DMS79 (cell line): ENCODE data around the gene CCDC92B.

Source experiments
- DNase-seq: peaks from one replicate; lab custom pipeline; 2025; lab: John Stamatoyannopoulos, UW

Gene CCDC92B

DNA sequence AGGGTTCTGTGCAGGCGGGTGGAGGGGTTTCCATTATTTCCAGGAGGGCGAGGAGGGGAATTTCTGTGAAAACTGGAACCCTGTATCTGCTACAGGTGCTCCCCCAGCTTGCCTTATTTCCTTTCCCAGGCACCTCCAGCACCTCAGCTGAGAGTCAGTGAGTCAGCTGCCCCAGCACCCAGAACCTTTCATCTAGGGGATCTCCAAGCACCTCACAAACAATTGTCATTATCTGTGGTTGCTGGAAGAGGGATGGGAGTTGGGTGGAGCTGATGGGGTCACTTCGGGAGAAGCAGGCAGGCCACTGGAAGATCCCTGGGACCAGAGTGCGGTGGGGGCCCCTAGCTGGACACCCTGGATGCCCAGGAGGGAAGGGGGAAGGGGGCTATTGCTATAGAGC, 27.8 kb downstream of the CCDC92B start:
- DNase-seq, result no peak

DNA sequence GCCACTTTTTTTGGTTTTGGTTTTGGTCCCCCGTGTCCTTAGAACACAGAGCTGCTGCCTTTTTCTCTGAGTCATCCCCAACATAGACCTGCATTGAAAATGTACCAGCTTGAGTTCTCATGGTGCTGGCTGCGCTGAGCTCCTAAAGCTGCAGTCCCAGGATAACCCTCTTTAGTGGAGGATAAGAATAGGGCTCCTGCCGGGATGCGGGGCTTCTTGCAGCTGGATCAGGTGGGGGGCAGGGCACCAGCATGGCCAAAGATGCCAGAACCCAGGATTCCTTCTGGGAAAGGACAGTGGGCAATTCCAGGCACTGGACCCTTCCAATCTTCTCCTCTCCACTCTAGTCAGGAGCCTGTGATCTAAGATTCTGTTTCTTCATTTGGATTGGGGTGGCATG, 29.6 kb downstream of the CCDC92B start:
- no peak for DNase-seq

DNA sequence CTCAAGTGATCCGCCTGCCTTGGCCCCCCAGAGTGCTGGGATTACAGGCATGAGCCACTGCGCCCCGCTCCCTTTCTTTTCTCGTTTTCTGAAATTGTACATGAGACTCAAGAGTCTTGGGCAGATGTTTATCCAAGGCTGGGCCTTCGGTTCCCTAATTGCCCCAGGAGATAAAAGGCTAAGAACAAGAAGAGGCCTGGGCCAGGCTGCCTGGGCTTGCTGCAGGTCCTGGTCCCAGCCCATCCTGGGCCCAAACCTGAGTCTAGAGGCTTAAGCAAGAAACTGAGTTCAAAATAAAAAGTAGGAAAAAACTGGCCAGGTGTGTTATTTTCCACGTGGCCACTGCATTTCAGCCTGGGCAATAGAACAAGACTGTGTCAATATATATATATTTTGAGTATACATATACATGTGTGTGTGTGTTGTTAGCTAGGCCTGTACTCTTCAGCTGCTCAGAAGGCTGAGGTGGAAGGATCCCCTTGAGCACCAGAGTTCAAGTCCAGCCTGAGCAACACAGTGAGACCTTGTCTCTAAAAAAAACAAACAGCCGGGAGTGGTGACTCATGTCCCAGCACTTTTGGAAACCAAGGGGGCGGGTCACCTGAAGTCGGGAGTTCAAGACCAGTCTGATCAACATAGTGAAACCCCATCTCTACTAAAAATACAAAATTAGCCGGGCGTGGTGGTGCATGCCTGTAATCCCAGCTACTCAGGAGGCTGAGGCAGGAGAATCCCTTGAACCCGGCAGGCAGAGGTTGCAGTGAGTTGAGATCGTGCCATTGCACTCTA, 31.1 kb downstream of the CCDC92B start:
- no peak for DNase-seq

DNA sequence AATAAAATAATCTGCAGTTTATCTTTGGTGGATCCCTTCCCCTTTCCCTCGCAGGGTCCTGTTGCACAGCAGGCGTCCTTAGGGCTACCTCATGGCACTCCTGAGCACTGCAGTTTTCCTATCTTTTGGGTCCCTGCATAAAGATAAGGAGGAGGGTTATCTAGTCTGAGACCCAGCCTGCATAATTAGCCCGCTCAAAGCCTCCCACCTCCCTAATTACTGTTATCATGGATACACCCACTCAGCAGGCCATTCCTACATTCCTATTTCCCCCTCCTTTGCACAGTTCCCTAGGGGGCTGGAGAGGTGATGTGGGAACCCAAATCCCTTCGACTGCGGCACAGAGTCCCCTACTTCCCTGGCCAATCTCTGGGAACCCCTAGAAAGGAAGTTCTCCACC, 32.8 kb downstream of the CCDC92B start:
- DNase-seq, result no peak

DNA sequence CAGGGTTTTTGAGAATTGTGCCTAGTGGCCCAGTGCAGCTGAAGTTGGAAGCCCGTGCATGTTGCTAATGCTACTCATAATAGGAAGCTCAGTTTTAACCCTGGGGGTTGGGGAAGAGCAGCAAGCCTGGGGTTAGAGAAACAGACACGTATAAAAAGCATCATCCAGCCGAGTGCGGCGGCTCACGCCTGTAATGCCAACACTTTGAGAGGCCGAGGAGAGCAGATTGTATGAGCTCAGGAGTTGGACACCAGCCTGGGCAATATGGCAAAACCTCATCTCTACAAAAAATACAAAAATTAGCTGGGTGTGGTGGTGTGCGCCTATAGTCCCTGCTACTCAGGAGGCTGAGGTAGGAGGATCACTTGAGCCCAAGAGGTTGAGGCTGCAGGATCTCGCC, 35.6 kb downstream of the CCDC92B start:
- no peak for DNase-seq

DNA sequence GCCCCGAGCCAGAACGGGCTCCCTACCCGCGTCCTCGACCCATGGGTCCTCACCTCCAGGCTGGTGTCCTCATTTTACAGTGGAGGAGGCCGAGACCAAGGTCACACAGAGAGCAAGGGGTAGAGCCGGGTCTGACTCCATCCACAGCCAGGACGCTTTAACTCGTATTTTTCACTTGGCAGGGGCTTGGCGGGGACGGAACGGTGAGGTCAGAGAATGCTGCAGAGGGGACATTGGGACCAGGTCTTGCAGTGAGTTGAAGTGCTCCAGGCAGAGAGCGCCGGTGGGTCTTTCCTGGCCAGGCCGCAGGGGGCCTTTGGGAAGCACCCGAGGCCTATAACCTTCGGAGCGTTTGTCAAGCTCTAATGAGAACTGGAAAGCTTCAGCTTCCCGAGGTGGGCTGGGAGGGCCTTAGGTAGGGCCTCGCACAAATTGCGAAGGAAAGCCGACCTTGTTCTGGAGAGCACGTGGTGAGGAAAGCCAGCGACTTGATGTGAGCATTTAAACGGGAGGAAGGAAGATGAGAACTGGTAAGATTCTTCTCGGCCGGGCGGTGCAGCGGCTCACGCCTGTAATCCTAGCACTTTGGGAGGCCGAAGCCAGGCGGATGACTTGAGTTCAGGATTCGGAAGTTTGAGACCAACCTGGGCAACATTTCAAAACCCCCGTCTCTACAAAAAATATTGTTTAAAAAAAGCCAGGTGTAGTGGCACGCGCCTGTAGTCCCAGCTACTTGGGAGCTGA, 37.0 kb downstream of the CCDC92B start:
- DNase-seq, result peak; percentile 33

DNA sequence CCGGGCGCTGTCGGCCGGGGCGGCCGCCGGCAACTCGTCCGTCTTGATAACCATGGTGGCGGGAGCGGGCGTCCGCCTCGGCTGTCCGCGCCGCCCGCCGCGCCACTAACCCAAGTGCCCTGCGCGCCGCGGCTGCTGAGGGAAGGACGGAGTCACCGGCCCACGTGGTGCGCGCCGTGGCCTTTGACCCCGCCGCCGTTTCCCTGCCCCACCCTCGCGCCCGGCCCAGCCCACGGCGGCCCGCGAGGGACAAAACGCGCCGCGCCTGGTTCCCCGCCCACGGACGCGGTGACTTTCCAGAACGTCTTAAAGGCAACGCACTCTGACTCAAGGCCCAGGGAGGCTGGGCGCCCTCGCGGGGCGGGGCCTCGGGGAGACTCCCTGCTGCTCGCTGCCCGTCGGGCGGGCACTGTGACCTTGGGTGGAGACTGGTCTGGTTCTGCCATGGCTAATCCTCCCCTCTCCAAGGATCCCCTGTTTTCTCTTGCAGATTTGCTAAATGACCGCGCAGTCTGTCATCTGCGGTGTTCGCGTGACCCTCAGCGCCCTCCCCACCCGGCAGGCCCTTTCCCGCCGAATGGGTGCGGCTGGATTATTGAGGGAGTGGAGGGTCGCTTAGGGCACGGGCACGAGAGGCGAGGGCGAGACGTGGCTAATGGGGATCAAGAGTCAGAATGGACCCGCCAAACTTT, 37.7 kb downstream of the CCDC92B start, which contains the start of gene CLUH:
Gene CLUH (minus strand): TSS at position 157 of the 692 bp plus-strand sequence. CDS start 103 bp downstream, at position 54.
- peak; percentile 80 for DNase-seq

DNA sequence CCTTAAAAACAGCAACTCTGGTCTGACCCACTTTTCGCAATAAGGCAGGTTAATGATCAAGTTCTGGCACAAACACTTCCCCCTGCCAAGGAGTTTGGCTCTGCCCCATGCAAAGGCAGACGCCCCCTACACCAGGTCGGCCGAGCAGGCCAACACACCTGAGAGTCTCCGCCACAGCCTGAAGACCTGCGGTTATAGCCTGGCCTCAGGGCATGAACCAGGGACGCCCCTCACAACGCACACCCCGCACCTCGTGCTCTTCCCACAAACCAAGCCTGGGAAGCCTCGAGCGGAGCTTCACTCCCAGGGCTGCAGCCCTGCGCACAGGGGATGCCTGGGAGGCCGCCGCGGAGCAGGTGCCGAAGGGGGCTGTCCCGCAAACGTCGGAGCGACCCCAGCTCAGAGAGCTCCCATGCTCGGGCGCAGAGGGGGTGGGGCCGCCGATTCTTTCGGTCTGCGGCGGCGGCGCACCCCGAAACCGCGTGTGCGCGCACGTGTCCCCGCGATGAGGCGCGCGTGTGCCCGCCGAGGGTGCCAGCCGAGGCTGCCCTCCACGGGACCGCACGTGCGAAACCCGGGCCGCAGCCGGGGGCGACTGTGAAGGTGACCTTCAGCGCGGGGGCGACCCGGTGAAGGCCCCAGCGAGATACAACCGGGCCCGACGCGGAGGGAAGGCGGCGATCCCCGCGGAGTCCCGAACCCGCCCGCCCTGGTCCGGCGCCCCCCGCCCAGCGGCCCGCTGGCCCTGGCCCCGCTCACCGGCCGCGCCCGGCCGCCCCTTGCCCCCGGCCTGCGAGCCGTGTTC, 38.4 kb downstream of the CCDC92B start:
- DNase-seq, result peak; percentile 5

DNA sequence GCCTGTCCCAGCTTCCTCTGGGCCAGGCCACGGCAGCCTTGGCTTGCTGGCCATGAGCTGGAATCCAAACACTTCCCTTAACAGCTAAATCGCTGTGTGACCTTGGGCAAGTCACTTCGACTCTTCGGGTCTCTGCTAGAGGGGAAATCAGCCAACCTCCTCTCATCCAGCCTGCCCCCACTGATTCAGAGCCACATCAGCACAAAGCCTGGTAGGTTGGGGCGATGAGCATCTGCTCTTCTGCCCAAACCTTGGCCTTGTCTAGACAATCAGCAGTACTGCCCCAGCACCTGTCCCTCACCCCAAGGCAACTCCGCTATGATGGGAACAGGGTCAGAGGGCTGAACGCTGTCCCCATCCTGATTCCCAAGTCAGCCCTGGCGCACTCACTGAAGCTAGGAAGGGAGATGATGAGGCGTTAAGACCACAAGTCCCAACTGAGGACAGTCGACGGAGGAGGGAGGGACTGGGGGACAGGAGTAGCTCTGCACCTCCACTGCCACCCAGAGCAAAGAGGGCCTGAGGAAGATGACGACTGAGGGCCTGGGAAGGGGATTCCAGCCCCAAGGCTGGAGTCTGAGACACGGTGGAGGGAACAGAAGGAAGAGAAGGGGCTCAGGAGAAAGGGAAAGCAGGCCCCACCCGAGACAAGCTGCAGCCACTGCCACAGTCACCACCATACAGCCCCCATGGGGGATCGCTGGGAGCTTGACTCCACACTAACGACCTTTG, 39.2 kb downstream of the CCDC92B start:
- DNase-seq, result no peak

DNA sequence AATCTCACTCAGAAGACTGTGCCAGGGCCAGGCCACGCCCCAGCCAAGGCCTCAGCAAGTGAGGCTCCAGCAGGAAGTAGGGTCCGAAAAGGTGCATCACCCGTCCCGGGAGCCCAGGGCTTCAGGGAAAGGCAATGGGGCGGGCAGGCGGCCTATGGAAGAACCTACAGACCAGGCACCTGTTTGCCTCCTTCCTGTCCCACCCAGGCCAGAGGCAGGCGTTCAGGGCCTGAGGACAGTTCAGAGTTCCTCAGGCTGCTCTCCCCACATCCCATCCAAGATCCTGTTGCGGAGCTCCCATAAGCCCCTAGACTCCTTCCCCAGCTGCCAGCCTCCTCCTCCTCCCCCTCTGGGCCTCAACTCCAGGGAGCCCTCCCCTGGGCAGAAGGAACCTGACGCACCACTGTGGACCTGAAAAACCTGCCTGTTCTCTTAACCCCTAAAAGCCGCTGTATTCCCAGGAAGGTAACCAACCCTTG, 40.2 kb downstream of the CCDC92B start:
- no peak for DNase-seq

DNA sequence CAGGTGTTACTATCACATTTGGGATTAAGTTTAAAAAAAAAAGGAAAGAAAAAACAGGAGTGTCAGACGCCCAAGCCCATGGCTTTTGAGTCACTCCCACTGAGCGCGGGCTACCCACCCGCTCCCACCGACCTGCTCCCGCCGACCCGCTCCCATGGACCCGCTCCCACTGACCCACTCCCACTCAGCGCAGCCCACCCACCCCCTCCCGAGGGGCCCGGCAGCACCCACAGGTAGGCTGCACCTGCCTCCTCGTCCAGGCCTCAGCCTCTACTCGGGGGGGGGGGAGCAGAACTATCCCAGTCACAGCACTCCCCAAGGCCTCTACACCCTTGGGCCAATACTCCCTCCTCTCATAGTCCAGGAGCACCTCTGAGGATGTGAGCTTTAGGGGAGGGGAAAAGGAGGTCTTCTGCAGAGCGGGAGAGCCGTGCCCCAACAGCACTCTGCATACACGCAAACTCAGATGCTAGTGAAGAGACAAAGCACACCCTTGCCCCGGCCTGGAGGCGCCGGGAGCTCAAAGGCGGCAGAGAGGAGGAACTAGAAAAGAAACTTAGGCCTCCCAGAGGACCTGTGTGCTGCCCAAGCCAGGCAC, 40.8 kb downstream of the CCDC92B start:
- DNase-seq, result no peak

- no peak for DNase-seq
Measured at GRCh38 chr17:2707721-2708584, 41.5 kb downstream of the CCDC92B start.

DNA sequence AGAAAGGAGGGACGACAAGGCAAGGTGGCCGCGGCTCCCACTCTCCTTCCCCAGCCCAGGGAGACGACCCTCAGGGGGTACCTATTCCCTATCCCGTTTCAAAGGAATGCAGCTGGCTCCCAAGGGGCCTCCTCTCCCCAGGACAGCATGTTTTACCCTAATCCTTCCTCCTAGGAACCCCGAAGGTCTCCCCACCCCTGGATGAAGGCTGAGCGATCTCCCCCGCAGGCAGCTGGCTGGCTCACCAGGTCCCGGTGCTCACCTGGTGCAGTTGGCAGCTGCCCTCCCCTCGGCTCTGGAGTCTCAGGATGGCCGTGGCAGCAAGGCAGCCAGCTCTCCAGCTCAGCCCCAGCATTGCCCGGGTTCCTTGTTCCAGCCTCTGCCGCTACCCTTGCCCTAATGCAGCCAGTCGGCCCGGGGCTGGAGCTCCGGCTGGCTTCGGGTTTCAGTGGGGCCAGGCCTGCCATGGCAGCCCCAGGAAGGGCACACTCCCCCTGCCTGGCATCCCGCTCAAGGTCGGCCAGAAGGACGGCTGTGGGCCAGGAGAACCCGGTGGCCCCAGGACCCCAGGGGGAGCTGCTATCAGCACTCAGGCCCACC, 42.4 kb downstream of the CCDC92B start:
- no peak for DNase-seq

GRCh38 chr17:2705888-2706795, 43.3 kb downstream of the CCDC92B start:
- no peak for DNase-seq

GRCh38 chr17:2705263-2705662, 44.2 kb downstream of the CCDC92B start:
- DNase-seq, result no peak

GRCh38 chr17:2704890-2705248, 44.6 kb downstream of the CCDC92B start:
- no peak for DNase-seq

DNA sequence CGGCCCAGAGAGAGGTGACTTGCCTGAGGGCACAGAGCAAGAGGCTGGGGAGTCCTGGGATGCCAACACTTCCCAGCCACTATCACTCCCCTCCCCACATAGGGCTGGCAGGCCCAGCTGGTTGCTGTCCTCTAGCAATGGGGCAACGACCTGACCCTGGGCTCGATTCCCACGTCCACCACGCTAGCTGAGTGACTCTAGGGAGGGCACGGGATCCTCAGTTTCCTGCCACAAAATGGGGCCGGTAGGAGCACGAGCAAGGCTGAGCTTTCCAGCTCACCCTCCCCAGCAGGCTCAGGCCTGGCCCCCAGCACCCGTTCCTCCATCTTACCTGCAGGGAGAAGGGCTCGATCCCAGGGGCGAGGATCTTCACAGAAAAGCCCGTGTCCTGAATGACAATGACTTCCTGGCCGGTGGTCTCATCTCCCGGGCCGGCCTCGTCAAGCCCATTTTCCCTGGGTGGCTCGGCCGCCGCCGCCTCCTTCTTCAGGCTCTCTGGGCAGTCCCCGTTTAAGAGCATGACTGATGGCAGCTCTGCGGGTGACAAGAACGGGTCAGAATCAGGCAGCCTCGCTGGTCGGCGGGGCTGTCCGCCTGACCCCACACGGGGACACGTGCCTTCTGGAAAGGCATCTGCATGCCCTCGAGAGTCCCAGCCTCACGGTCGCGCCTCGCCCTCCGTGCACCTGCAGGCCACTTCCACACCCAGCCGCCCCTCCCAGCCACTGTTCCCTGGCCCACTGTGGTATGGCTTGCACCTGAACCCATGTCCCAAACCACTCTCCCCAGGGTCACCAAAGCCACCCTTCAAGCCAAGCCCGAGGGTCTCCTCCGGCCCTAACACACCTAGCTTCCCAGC, 45.2 kb downstream of the CCDC92B start:
- no peak for DNase-seq
